K562 (cell line): ENCODE measurements around the gene FBXO27. TPM values are rescaled to one million over a fixed set of nuclear protein-coding genes. Genes with fewer than 3 reads are reported as not detected.

ENCODE experiments used
- ATAC-seq: fragments of 200-7000 bp; cut with Tn5 transposase; 3 replicates; pipeline ENCODE4 v1.9.1; 2020; ENCODE audit warnings: moderate library complexity
- BruUV-seq: library from RNA; stranded (reverse); fragments of 400-500 nt; replicated peaks from 2 replicates; lab custom pipeline; 2021; lab: Mats Ljungman, UMichigan
- CTCF ChIA-PET: fragments of 300-600 bp; formaldehyde crosslinking; extraction: SDS; loops from one replicate; lab custom pipeline; 2021; ENCODE audit warnings: low intra/inter-chr PET ratio; lab: Yijun Ruan, JAX
- POLR2A ChIA-PET: fragments of 300-600, 350-650 bp; sonication (Branson Sonifier 250); formaldehyde crosslinking; extraction: SDS; loops from one replicate; lab custom pipeline; 2021; ENCODE audit warnings: antibody characterized with exemption, inconsistent platforms; lab: Yijun Ruan, JAX
- DNase-seq, 4 experiments: peaks; one replicate each; pipeline versions ENCODE4 v3.0.0 to v3.0.0-alpha.2; 2011 to 2018; ENCODE audit warnings: low spot score in 3 of 4, mixed read lengths in 3 of 4; ENCODE audit errors: extremely low read depth in 1 of 4
- FAIRE-seq: peaks from 2 replicates; lab custom pipeline; 2011; peaks lifted over from hg19 to GRCh38; lab: Jason Lieb, UNC
- H2AFZ ChIP-seq: 2 replicates; pipeline ENCODE4 v1.6.0; 2011; ENCODE audit warnings: low read depth, low read length, control low read depth, inconsistent platforms
- H3K27ac ChIP-seq: fragments of 200-600 bp; 3 replicates; pipeline ENCODE4 v1.8.0; 2011; ENCODE audit warnings: low read depth, mild to moderate bottlenecking, control low read depth, inconsistent platforms, low read length, moderate library complexity, mixed read lengths; ENCODE audit errors: extremely low read depth
- H3K27me3 ChIP-seq, 2 experiments: fragments of 300-600 bp in 1 of 2; 2 replicates in 1 of 2; 3 replicates in 1 of 2; pipeline versions ENCODE4 v1.6.0 to v1.8.0; 2011; ENCODE audit warnings: inconsistent platforms in 2 of 2, low read length in 2 of 2, mild to moderate bottlenecking in 1 of 2, mixed read lengths in 1 of 2, moderate library complexity in 1 of 2; ENCODE audit not compliant: control insufficient read depth in 2 of 2, insufficient read depth in 2 of 2
- H3K36me3 ChIP-seq: fragments of 300-600 bp; 3 replicates; pipeline ENCODE4 v1.8.0; 2011; ENCODE audit warnings: mild to moderate bottlenecking, low read length, inconsistent platforms; ENCODE audit not compliant: control insufficient read depth, insufficient read depth
- H3K4me1 ChIP-seq, 2 experiments: fragments of 200-600 bp in 1 of 2; replicated peaks in 1 of 2; 2 replicates in 1 of 2; 3 replicates in 1 of 2; pipeline versions ENCODE4 v1.5.1 to v1.8.0; 2011; ENCODE audit warnings: inconsistent platforms in 2 of 2, low read length in 2 of 2, mild to moderate bottlenecking in 1 of 2, mixed read lengths in 1 of 2, moderate library complexity in 1 of 2; ENCODE audit not compliant: control insufficient read depth in 2 of 2, insufficient read depth in 2 of 2
- H3K4me2 ChIP-seq: 2 replicates; pipeline ENCODE4 v1.6.1; 2011; ENCODE audit warnings: low read length, control low read depth, inconsistent platforms, mixed read lengths; ENCODE audit not compliant: insufficient read depth
- H3K4me3 ChIP-seq: fragments of 200-600 bp; sonication (generic), shearing (Covaris generic); 2 replicates; pipeline ENCODE4 v1.5.1; 2016; ENCODE audit warnings: control low read depth, inconsistent platforms
- H3K79me2 ChIP-seq: fragments of 200-600 bp; 3 replicates; pipeline ENCODE4 v1.8.0; 2011; ENCODE audit warnings: low read length, inconsistent platforms; ENCODE audit not compliant: control insufficient read depth, insufficient read depth
- H3K9ac ChIP-seq, 2 experiments: 2 replicates each; pipeline versions ENCODE4 v1.6.0 to v1.6.1; 2011; ENCODE audit warnings: low read depth in 2 of 2, low read length in 2 of 2, control low read depth in 1 of 2, inconsistent platforms in 1 of 2, mild to moderate bottlenecking in 1 of 2, mixed read lengths in 1 of 2; ENCODE audit not compliant: insufficient read depth in 1 of 2
- H3K9me1 ChIP-seq: one replicate; pipeline ENCODE4 v1.6.0; 2011; ENCODE audit warnings: inconsistent platforms, mild to moderate bottlenecking, low read length, moderate library complexity; ENCODE audit not compliant: control insufficient read depth, insufficient read depth
- H3K9me3 ChIP-seq: replicated peaks from 2 replicates; pipeline ENCODE4 v1.5.1; 2011; ENCODE audit warnings: low read depth, low read length, inconsistent platforms; ENCODE audit not compliant: control insufficient read depth, insufficient read depth
- H4K20me1 ChIP-seq: replicated peaks from 2 replicates; pipeline ENCODE4 v1.6.1; 2011; ENCODE audit warnings: low read length, inconsistent platforms, mixed read lengths; ENCODE audit not compliant: control insufficient read depth, insufficient read depth
- CBFB ChIP-seq: sonication (generic); formaldehyde crosslinking; IDR thresholded peaks from 2 replicates; pipeline ENCODE4 v1.4.0; 2020; ENCODE audit warnings: mild to moderate bottlenecking, missing genetic modification reagents
- DLX4 ChIP-seq: fragments of 250-450 bp; sonication (Bioruptor Pico); IDR thresholded peaks from 2 replicates; pipeline ENCODE4 v1.6.1; 2021; ENCODE audit warnings: mild to moderate bottlenecking
- EGR1 ChIP-seq: fragments of 450-650 bp; conservative IDR thresholded peaks from 2 replicates; pipeline ENCODE4 v1.6.1; 2017; ENCODE audit warnings: mild to moderate bottlenecking
- TAF7 ChIP-seq: fragments of 450-650 bp; IDR thresholded peaks from 2 replicates; pipeline ENCODE4 v1.6.1; 2016; ENCODE audit warnings: missing genetic modification characterization, missing compliant biosample characterization
- ZNF12 ChIP-seq: sonication (generic); formaldehyde crosslinking; IDR thresholded peaks from 2 replicates; pipeline ENCODE4 v1.4.0; 2020; ENCODE audit warnings: mild to moderate bottlenecking, missing genetic modification reagents
- ZNF518B ChIP-seq: fragments of 250-450 bp; sonication (Bioruptor Pico); IDR thresholded peaks from 2 replicates; pipeline ENCODE4 v1.5.0; 2021; ENCODE audit warnings: mild to moderate bottlenecking, moderate library complexity
- ZNF644 ChIP-seq: fragments of 200-800 bp; sonication (Bioruptor generic); IDR thresholded peaks from 2 replicates; pipeline ENCODE4 v1.6.1; 2016; ENCODE audit warnings: low read depth, missing genetic modification characterization, missing compliant biosample characterization
- WGBS: fragments of 100-300 bp; shearing (Covaris generic); methylation state at CpG from one replicate; pipeline ENCODE4 v1.1.6; 2016; ENCODE audit warnings: low coverage, mixed read lengths; ENCODE audit not compliant: insufficient coverage; ENCODE audit errors: missing lambda C conversion rate; 5-methylcytosine and 5-hydroxymethylcytosine counted together
- in situ Hi-C: fragments of 300-500 bp; cut with MboI; formaldehyde crosslinking; loops from 4 replicates; pipeline ENCODE4 v1.15.0; 2018; ENCODE audit warnings: inconsistent platforms, mixed read lengths
- intact Hi-C: fragments of 100-400 bp; cut with micrococcal nuclease; formaldehyde crosslinking; loops from 2 replicates; pipeline ENCODE4 v1.14.2; 2022
- polyA plus RNA-seq, 8 experiments: library from polyadenylated mRNA; depleted of rRNA in 4 of 8; stranded (reverse) in 5 of 8; unstranded in 3 of 8; fragments of >200 nt; fragmentation: Nextera tagmentation in 2 of 8; fragmentation: Illumina TruSeq in 1 of 8; extraction: Ambion mirVana in 2 of 8; extraction: Trizol in 1 of 8; gene quantifications; 2 replicates each; pipeline versions ENCODE4 v1.2.1 to v1.2.3, GENCODE V29; 2011 to 2014; ENCODE audit warnings: inconsistent platforms in 1 of 8, missing spikeins in 1 of 8
- total RNA-seq, 7 experiments: library from RNA; depleted of rRNA in 6 of 7; stranded (reverse); fragments of >200 nt in 6 of 7; fragmentation: Illumina TruSeq in 2 of 7; extraction: Trizol in 2 of 7; gene quantifications; 2 replicates each; pipeline versions ENCODE4 v1.2.1 to v1.2.3, GENCODE V29; 2011 to 2021; ENCODE audit warnings: low replicate concordance in 1 of 7
- TF ChIP-seq, protein P1 (sequence below): fragments of 250-450 bp; sonication (Bioruptor Pico); IDR thresholded peaks from 2 replicates; pipeline ENCODE4 v1.5.0; 2021; ENCODE audit warnings: mild to moderate bottlenecking, borderline replicate concordance
- TF ChIP-seq, protein P2 (sequence below): fragments of 250-450 bp; sonication (Bioruptor Pico); IDR thresholded peaks from 2 replicates; pipeline ENCODE4 v1.8.0; 2022; ENCODE audit warnings: moderate library complexity, mild to moderate bottlenecking, inconsistent platforms

The FBXO27 gene
- total and polyA plus RNA-seq, 9 of the 15 experiments (the other 6 are each of a cell fraction or from before 2014, with no cell fraction given) = 1.8 to 11.0 (median 6.3) TPM

GRCh38 chr19:39053276-39054090, 21.1 kb upstream of the FBXO27 start:
- no peaks in the 10 kb centered on the region for H3K36me3 ChIP-seq
- no peaks in the 10 kb centered on the region for H3K9me1 ChIP-seq
- no TSS peak for BruUV-seq
- H3K4me3 ChIP-seq = no peak overlapping the region
- H3K27ac ChIP-seq = no peak overlapping the region
- H2AFZ ChIP-seq = no peak overlapping the region
- POLR2A ChIA-PET = no interaction called here
- no peaks in the 10 kb centered on the region for H3K9me3 ChIP-seq
- no peaks in the 10 kb centered on the region for H3K27me3 ChIP-seq
- intact Hi-C loops = no loop called here
- peaks cover 3 to 6% of the 10 kb centered on the region in 2 experiments; a peak in 3 of 5 replicates for H3K4me1 ChIP-seq
- H4K20me1 ChIP-seq = no peaks in the 10 kb centered on the region
- TF ChIP-seq ZNF12 (CRISPR knock-in tag) (no peak), ZNF644 (tag) (no peak), ZNF518B (CRISPR knock-in tag) (no peak), CBFB (CRISPR knock-in tag) (no peak), TAF7 (tag) (no peak), EGR1 (0 out of 2 replicates have a peak, but pooled peaks have one; percentile 15), DLX4 (CRISPR knock-in tag) (no peak)
- TF ChIP-seq, protein P1, sequence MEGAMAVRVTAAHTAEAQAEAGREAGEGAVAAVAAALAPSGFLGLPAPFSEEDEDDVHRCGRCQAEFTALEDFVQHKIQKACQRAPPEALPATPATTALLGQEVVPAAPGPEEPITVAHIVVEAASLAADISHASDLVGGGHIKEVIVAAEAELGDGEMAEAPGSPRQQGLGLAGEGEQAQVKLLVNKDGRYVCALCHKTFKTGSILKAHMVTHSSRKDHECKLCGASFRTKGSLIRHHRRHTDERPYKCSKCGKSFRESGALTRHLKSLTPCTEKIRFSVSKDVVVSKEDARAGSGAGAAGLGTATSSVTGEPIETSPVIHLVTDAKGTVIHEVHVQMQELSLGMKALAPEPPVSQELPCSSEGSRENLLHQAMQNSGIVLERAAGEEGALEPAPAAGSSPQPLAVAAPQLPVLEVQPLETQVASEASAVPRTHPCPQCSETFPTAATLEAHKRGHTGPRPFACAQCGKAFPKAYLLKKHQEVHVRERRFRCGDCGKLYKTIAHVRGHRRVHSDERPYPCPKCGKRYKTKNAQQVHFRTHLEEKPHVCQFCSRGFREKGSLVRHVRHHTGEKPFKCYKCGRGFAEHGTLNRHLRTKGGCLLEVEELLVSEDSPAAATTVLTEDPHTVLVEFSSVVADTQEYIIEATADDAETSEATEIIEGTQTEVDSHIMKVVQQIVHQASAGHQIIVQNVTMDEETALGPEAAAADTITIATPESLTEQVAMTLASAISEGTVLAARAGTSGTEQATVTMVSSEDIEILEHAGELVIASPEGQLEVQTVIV (CRISPR knock-in tag) = no peak
- TF ChIP-seq, protein P2, sequence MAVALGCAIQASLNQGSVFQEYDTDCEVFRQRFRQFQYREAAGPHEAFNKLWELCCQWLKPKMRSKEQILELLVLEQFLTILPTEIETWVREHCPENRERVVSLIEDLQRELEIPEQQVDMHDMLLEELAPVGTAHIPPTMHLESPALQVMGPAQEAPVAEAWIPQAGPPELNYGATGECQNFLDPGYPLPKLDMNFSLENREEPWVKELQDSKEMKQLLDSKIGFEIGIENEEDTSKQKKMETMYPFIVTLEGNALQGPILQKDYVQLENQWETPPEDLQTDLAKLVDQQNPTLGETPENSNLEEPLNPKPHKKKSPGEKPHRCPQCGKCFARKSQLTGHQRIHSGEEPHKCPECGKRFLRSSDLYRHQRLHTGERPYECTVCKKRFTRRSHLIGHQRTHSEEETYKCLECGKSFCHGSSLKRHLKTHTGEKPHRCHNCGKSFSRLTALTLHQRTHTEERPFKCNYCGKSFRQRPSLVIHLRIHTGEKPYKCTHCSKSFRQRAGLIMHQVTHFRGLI (CRISPR knock-in tag) = no peak
- TF ChIP-seq, all 486 proteins: peak for 1
- CTCF ChIA-PET = no interaction called here
- Histone ChIP-seq H3K4me2 (no peak overlapping the region), H3K9ac (no peak overlapping the region; a peak in 1 of 4 replicates), H3K79me2 (no peaks in the 10 kb centered on the region)
- in situ Hi-C loops = no loop called here
- WGBS = 10% methylated on average over 18 of the region's 18 CpGs
- ATAC-seq (no peak), FAIRE-seq (no peak), DNase-seq (no peak)
